ENCODE measurements around the gene KLF11. TPM values are rescaled to one million over a fixed set of nuclear protein-coding genes. Genes with fewer than 3 reads are reported as not detected.
"Not testable (repeated sequence)": the region's sequence is repeated elsewhere in the genome, so short reads cannot be mapped to it uniquely, and the experiment has no call there.

Gene KLF11
- total and polyA plus RNA-seq, 9 donors: 21.6 to 45.3 (median 31.4) TPM

GRCh38 chr2:10091182-10091888 is 48.0 kb downstream of the KLF11 start:
- intact Hi-C loops (cut with DNase I): loop anchor here in 1 of 4 donors (10.0 kb wide), 1 partner anchor 277 kb away; no protein-coding TSS in a partner anchor
- WGBS, 3 donors: 14 to 20% (median 18%) methylated on average over 43 to 52 of the region's 52 CpGs
- DNase-seq: peak in 1 of 5 donors; percentile 52

GRCh38 chr2:10091889-10092244 is 48.5 kb downstream of the KLF11 start:
- H3K27me3 ChIP-seq; H3K27ac ChIP-seq; DNase-seq; H3K4me3 ChIP-seq; H3K36me3 ChIP-seq; H3K9me3 ChIP-seq; H3K4me1 ChIP-seq (ENCODE audit: insufficient read depth): not testable (repeated sequence)
- WGBS, 3 donors: 93 to 96% (median 95%) methylated on average over 2 of the region's 2 CpGs
- intact Hi-C loops (cut with DNase I): loop anchor here in 1 of 4 donors (10.0 kb wide), 1 partner anchor 277 kb away; no protein-coding TSS in a partner anchor

More at GRCh38 chr2:10091182-10091888, 48.0 kb downstream of the KLF11 start:
- TF ChIP-seq EP300 (IDR thresholded peaks at IDR 0.05) (no peak), POLR2A (IDR thresholded peaks at IDR 0.05) (no peak), CTCF (IDR thresholded peaks at IDR 0.05) (no peak)
- H3K9me3 ChIP-seq: no peaks in the 10 kb centered on the region
- no peaks in the 10 kb centered on the region for H3K27me3 ChIP-seq
- peak overlapping the region; percentile 20 for H3K4me3 ChIP-seq
- H3K36me3 ChIP-seq: no peaks in the 10 kb centered on the region
- no peak overlapping the region for H3K27ac ChIP-seq
- peaks cover 5% of the 10 kb centered on the region for H3K4me1 ChIP-seq (ENCODE audit: insufficient read depth)

- Histone ChIP-seq H3K4me1 (ENCODE audit: insufficient read depth) (peaks cover 5% of the 10 kb centered on the region), H3K36me3 (no peaks in the 10 kb centered on the region), H3K27me3 (no peaks in the 10 kb centered on the region), H3K27ac (no peak overlapping the region), H3K4me3 (no peak overlapping the region), H3K9me3 (no peaks in the 10 kb centered on the region)
- TF ChIP-seq CTCF (IDR thresholded peaks at IDR 0.05) (no peak), EP300 (IDR thresholded peaks at IDR 0.05) (no peak), POLR2A (IDR thresholded peaks at IDR 0.05) (no peak)
- 83 to 86% (median 85%) methylated on average over 13 of the region's 13 CpGs for WGBS, 3 donors
- no peak for DNase-seq
- intact Hi-C loops (cut with DNase I): loop anchor here in 1 of 4 donors (10.0 kb wide), 1 partner anchor 280 kb away; no protein-coding TSS in a partner anchor
Observed at GRCh38 chr2:10094271-10094814, 51.0 kb downstream of the KLF11 start.

GRCh38 chr2:10095175-10095574 is 51.8 kb downstream of the KLF11 start:
- intact Hi-C loops (cut with DNase I): loop anchor here in 2 of 4 donors (5.0 to 10.0 kb wide), 2 partner anchors 280 to 288 kb away; no protein-coding TSS in a partner anchor
- no peaks in the 10 kb centered on the region for H3K9me3 ChIP-seq
- peaks cover 5% of the 10 kb centered on the region for H3K4me1 ChIP-seq (ENCODE audit: insufficient read depth)
- H3K36me3 ChIP-seq: no peaks in the 10 kb centered on the region
- no peaks in the 10 kb centered on the region for H3K27me3 ChIP-seq
- no peak for TF ChIP-seq POLR2A (IDR thresholded peaks at IDR 0.05)
- no peak for TF ChIP-seq CTCF (IDR thresholded peaks at IDR 0.05)
- TF ChIP-seq EP300 (IDR thresholded peaks at IDR 0.05): no peak
- 78 to 89% (median 88%) methylated on average over 9 of the region's 9 CpGs for WGBS, 3 donors
- H3K4me3 ChIP-seq: no peak overlapping the region
- H3K27ac ChIP-seq: no peak overlapping the region
- no peak for DNase-seq

- DNase-seq: no peak
Observed at GRCh38 chr2:10096641-10097040, 53.3 kb downstream of the KLF11 start.

More at GRCh38 chr2:10096641-10097040, 53.3 kb downstream of the KLF11 start:
- intact Hi-C loops (cut with DNase I): loop anchor here in 2 of 4 donors (5.0 to 10.0 kb wide), 2 partner anchors 282 to 289 kb away; no protein-coding TSS in a partner anchor
- Histone ChIP-seq H3K4me1 (ENCODE audit: insufficient read depth) (peaks cover 3% of the 10 kb centered on the region), H3K9me3 (no peaks in the 10 kb centered on the region), H3K27me3 (no peaks in the 10 kb centered on the region), H3K4me3 (no peak overlapping the region), H3K27ac (no peak overlapping the region), H3K36me3 (no peaks in the 10 kb centered on the region)
- TF ChIP-seq POLR2A (IDR thresholded peaks at IDR 0.05): no peak
- TF ChIP-seq EP300 (IDR thresholded peaks at IDR 0.05): no peak
- no peak for TF ChIP-seq CTCF (IDR thresholded peaks at IDR 0.05)
- WGBS, 3 donors: 88 to 95% (median 94%) methylated on average over 10 of the region's 10 CpGs

All from ovary (tissue), 9 donors.